Epithelial cell of proximal tubule (primary cell): Measurements from ENCODE around the gene DOCK2. TPM values are rescaled to one million over a fixed set of nuclear protein-coding genes. Genes with fewer than 3 reads are reported as not detected.

Experiments
- DNase-seq: peaks from one replicate; pipeline ENCODE4 v3.0.0-alpha.2; 2011; ENCODE audit warnings: low read depth
- H3K4me3 ChIP-seq: 2 replicates; pipeline ENCODE4 v1.5.1; 2011; ENCODE audit warnings: low read depth, mild to moderate bottlenecking, low read length
- total RNA-seq: library from RNA; depleted of rRNA; stranded (reverse); fragments of >200 nt; gene quantifications from 2 replicates; pipeline ENCODE4 v1.2.3, GENCODE V29; 2015
- TF ChIP-seq, protein P1 (sequence below): conservative IDR thresholded peaks from 2 replicates; pipeline ENCODE4 v1.5.1; 2012; ENCODE audit warnings: low read depth, mild to moderate bottlenecking, low read length

Gene DOCK2
- total RNA-seq, 1 donor from 2014 or later = 30.4 TPM

DNA sequence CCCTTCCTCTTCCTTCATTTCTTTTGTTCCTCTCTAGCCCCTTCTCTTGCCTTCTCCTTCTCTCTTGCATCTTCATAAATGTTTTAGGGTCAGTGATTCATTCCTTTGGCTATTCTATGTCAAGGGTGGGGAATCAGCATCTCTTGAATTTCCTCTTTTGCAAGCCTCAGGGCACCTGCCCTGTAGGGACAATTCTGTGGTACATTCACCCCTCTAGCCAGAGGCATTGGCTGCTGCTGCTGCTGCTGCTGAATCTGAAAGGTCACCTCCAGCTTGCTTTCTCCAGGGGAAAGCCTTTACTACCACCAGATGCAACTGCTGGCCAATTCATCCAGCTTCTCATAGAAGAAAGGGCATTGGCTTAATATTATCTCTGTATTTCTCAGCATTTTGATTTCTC, 255.9 kb downstream of the DOCK2 start:
- no peak for DNase-seq

GRCh38 chr5:169893571-169893970, 256.5 kb downstream of the DOCK2 start:
- DNase-seq = no peak
- H3K4me3 ChIP-seq = no peak overlapping the region
- TF ChIP-seq, protein P1, sequence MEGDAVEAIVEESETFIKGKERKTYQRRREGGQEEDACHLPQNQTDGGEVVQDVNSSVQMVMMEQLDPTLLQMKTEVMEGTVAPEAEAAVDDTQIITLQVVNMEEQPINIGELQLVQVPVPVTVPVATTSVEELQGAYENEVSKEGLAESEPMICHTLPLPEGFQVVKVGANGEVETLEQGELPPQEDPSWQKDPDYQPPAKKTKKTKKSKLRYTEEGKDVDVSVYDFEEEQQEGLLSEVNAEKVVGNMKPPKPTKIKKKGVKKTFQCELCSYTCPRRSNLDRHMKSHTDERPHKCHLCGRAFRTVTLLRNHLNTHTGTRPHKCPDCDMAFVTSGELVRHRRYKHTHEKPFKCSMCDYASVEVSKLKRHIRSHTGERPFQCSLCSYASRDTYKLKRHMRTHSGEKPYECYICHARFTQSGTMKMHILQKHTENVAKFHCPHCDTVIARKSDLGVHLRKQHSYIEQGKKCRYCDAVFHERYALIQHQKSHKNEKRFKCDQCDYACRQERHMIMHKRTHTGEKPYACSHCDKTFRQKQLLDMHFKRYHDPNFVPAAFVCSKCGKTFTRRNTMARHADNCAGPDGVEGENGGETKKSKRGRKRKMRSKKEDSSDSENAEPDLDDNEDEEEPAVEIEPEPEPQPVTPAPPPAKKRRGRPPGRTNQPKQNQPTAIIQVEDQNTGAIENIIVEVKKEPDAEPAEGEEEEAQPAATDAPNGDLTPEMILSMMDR = no peak

More for the DNA sequence above, 255.9 kb downstream of the DOCK2 start:
- TF ChIP-seq, protein P1 = no peak
- no peak overlapping the region for H3K4me3 ChIP-seq

- DNase-seq = no peak
- TF ChIP-seq, protein P1 = no peak
- H3K4me3 ChIP-seq = no peak overlapping the region
Observed at GRCh38 chr5:169895926-169896325, 258.9 kb downstream of the DOCK2 start.

DNA sequence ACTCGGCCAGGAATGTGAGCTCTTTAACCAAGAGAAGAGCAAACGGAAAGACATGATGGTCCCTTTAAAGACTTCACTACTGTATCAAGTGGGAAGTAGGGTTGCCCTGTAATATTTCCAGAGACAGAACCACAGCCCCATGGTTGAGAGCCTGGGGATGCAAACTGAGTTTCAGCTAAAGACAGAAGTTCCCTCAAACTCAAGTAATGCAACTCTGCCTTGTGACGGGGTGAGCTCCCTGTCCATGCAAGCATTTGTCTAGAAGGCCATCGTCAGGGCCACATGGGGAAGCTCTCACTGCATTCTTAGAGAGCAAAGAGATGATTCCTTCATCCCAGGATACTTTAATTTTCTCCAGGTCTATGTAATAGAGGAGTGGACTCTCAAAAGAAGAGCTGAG, 260.4 kb downstream of the DOCK2 start:
- no peak overlapping the region for H3K4me3 ChIP-seq
- TF ChIP-seq, protein P1 = no peak
- no peak for DNase-seq

GRCh38 chr5:169901896-169902295, 264.8 kb downstream of the DOCK2 start:
- TF ChIP-seq, protein P1 = no peak
- H3K4me3 ChIP-seq = no peak overlapping the region
- DNase-seq = no peak

GRCh38 chr5:169904059-169904458, 267.0 kb downstream of the DOCK2 start:
- H3K4me3 ChIP-seq = no peak overlapping the region
- TF ChIP-seq, protein P1 = no peak
- DNase-seq = no peak

DNA sequence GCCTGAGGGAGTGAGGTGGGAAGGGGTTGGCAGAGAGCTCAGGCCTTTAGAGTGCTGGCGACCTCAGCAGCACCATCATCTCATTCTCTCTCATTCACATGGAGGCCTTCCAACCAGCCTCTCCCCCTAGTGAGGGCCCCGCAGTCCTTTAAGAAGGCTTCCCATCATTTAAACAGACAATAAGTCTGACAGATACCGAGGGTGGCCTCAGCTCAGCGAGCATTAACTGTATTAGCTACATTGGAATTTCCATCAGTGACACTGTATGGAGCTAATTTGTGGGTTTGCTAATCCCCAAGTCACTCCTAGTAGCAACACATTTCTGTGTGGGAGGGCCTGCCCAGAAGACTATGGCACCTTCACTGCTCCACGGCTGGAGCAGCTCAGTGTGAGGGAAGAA, 267.4 kb downstream of the DOCK2 start:
- TF ChIP-seq, protein P1 = no peak
- H3K4me3 ChIP-seq = no peak overlapping the region
- DNase-seq = no peak
